ENCODE results near the gene GSG1L.

GSG1L gene

DNA sequence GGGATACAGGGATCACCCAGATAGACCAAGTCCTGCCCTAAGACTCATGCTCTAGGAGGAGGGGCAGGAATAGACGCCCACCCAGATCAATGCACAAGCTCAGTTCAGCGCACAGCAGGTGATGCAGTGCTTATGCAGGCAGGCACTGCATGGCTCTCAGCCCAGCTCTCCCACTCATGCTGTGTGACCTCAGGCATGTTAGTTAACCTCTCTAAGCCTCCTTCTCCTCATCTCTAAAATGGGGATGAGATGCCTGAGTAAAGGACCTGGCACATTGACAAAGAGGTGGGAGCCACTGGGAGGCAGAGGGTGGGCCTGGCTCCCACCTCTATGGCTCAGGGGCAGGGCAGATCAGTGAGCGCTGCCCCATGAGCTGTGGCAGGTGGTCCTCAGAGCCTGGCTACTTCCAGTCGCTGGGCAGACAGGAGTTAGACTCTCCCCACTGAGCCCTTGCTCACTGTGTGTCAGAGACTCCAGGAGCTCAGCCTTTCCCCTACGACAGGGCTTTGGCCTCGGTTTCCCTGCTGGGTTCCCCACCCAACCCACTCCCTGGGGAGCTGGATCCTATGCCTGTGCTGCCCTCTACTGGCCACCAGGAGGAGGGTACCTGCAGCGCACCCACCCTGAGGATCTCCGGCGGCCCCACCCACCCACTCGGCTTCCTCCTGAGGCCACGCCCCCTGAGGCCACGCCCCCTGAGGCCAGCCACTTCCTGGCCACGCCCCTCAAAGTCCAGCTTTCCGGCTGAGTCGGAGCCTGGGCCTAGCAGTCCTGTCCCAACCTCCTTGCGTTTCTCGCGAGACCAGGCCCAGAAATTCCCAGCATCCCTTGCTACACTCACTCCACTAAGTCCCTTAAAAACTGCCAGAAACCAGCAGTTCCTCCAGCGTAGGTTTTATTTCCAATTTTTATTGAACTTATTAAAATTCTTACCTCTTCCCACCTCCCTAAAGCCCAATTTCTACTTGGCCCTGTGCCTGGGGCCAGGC is 196.1 kb downstream of the GSG1L start:
- H3K9me3 Mint-ChIP-seq, result peaks cover 18% of the 10 kb centered on the region
- H3K4me3 Mint-ChIP-seq, result no peak overlapping the region
- peaks cover 7% of the 10 kb centered on the region for H3K4me1 Mint-ChIP-seq
- H3K36me3 Mint-ChIP-seq, result peaks cover 1% of the 10 kb centered on the region
- H3K27ac Mint-ChIP-seq, result no peak overlapping the region
- no peaks in the 10 kb centered on the region for H3K27me3 Mint-ChIP-seq

DNA sequence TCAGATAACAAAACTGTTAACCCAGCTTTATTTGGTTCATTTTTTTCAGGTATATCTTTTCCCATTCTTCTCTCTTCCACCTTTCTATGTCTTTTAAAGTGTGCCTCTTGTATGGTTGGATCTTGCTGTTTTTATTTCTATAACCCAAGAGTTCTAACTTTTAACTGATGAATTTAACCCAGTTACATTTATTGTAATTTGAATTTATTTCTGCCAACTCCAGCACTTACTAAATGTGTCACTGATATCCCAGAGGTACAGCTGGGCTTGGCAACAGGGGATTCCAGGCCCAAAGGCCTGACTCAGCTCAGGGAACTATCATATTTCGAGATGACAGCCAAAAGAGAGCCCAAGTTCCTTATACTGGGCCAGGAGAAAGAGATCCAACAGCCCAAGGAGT is 200.1 kb downstream of the GSG1L start:
- no peak overlapping the region for H3K4me3 Mint-ChIP-seq
- H3K36me3 Mint-ChIP-seq, result peaks cover 1% of the 10 kb centered on the region
- peaks cover 7% of the 10 kb centered on the region for H3K4me1 Mint-ChIP-seq
- H3K27me3 Mint-ChIP-seq, result no peaks in the 10 kb centered on the region
- no peak overlapping the region for H3K27ac Mint-ChIP-seq
- peaks cover 18% of the 10 kb centered on the region for H3K9me3 Mint-ChIP-seq

DNA sequence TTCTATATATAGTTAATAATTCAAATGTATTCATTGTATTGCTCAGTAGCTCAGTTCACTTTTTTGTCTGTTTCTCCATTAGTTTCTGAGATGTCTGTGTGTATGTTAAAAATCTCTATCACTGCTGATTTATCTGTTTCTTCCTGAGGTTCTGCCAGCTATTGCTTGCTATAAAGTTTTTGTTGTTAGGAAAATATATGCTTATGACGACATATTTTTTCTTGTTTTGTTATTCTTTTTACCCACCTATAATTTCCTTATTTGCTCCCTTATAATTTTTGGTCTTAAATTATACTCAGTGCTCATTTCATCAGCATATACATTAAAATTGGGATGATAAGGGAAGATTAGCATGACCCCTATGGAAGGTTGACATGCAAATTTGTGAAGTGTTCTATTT is 200.6 kb downstream of the GSG1L start:
- peaks cover 3% of the 10 kb centered on the region for H3K4me1 Mint-ChIP-seq
- peaks cover 18% of the 10 kb centered on the region for H3K9me3 Mint-ChIP-seq
- H3K27ac Mint-ChIP-seq, result no peak overlapping the region
- H3K27me3 Mint-ChIP-seq, result no peaks in the 10 kb centered on the region
- peaks cover 1% of the 10 kb centered on the region for H3K36me3 Mint-ChIP-seq
- no peak overlapping the region for H3K4me3 Mint-ChIP-seq

- no peaks in the 10 kb centered on the region for H3K27me3 Mint-ChIP-seq
- peaks cover 13% of the 10 kb centered on the region for H3K9me3 Mint-ChIP-seq
- no peaks in the 10 kb centered on the region for H3K4me1 Mint-ChIP-seq
- H3K36me3 Mint-ChIP-seq, result peaks cover 1% of the 10 kb centered on the region
- no peak overlapping the region for H3K27ac Mint-ChIP-seq
- H3K4me3 Mint-ChIP-seq, result no peak overlapping the region
Observed at GRCh38 chr16:27860091-27860490, 203.4 kb downstream of the GSG1L start.

GRCh38 chr16:27859020-27859419 is 204.5 kb downstream of the GSG1L start:
- Mint-ChIP-seq H3K27ac (no peak overlapping the region), H3K36me3 (peaks cover 1% of the 10 kb centered on the region), H3K4me3 (no peak overlapping the region), H3K27me3 (no peaks in the 10 kb centered on the region), H3K9me3 (peaks cover 11% of the 10 kb centered on the region), H3K4me1 (no peaks in the 10 kb centered on the region)

- no peak overlapping the region for H3K27ac Mint-ChIP-seq
- H3K27me3 Mint-ChIP-seq, result peaks cover 18% of the 10 kb centered on the region
- no peaks in the 10 kb centered on the region for H3K4me1 Mint-ChIP-seq
- no peak overlapping the region for H3K4me3 Mint-ChIP-seq
- peaks cover 2% of the 10 kb centered on the region for H3K36me3 Mint-ChIP-seq
- no peaks in the 10 kb centered on the region for H3K9me3 Mint-ChIP-seq
Observed at GRCh38 chr16:27853651-27854050, 209.9 kb downstream of the GSG1L start.

GRCh38 chr16:27853101-27853500 is 210.4 kb downstream of the GSG1L start:
- no peak overlapping the region for H3K4me3 Mint-ChIP-seq
- peaks cover 2% of the 10 kb centered on the region for H3K36me3 Mint-ChIP-seq
- no peaks in the 10 kb centered on the region for H3K9me3 Mint-ChIP-seq
- no peak overlapping the region for H3K27ac Mint-ChIP-seq
- no peaks in the 10 kb centered on the region for H3K4me1 Mint-ChIP-seq
- H3K27me3 Mint-ChIP-seq, result peaks cover 18% of the 10 kb centered on the region

- Mint-ChIP-seq H3K36me3 (peaks cover 2% of the 10 kb centered on the region), H3K4me1 (no peaks in the 10 kb centered on the region), H3K27ac (no peak overlapping the region), H3K4me3 (no peak overlapping the region), H3K9me3 (no peaks in the 10 kb centered on the region), H3K27me3 (peaks cover 18% of the 10 kb centered on the region)
Observed at GRCh38 chr16:27852681-27853080, 210.8 kb downstream of the GSG1L start.

DNA sequence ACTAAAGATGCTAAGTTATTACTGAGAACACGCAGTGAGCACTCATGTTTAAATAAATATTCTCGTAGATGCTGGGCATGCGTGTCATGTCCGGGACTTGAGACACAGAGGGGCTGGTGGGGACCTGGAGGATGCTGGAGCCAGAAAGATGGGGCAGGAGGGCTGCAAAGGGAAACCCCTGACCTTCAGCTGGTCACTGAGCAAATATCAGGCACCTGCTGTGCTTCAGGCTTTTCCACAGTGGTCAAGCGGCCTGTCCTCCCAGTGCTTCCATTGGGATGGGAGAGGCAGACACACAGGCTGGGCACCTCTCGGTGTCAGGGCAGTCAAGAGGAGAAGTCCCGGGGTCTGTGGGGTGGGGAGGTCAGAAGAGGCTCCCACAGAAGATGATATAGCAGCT is 211.4 kb downstream of the GSG1L start:
- Mint-ChIP-seq H3K4me3 (no peak overlapping the region), H3K9me3 (no peaks in the 10 kb centered on the region), H3K36me3 (peaks cover 2% of the 10 kb centered on the region), H3K4me1 (no peaks in the 10 kb centered on the region), H3K27me3 (peaks cover 20% of the 10 kb centered on the region), H3K27ac (no peak overlapping the region)

GRCh38 chr16:27851586-27851985 is 211.9 kb downstream of the GSG1L start:
- H3K27ac Mint-ChIP-seq, result no peak overlapping the region
- peaks cover 21% of the 10 kb centered on the region for H3K27me3 Mint-ChIP-seq
- no peaks in the 10 kb centered on the region for H3K4me1 Mint-ChIP-seq
- peaks cover 2% of the 10 kb centered on the region for H3K36me3 Mint-ChIP-seq
- no peak overlapping the region for H3K4me3 Mint-ChIP-seq
- H3K9me3 Mint-ChIP-seq, result no peaks in the 10 kb centered on the region

- Mint-ChIP-seq H3K4me1 (no peaks in the 10 kb centered on the region), H3K27ac (no peak overlapping the region), H3K4me3 (no peak overlapping the region), H3K36me3 (peaks cover 2% of the 10 kb centered on the region), H3K27me3 (peaks cover 23% of the 10 kb centered on the region), H3K9me3 (no peaks in the 10 kb centered on the region)
Observed at GRCh38 chr16:27849621-27850020, 213.9 kb downstream of the GSG1L start.

- Mint-ChIP-seq H3K36me3 (peaks cover 2% of the 10 kb centered on the region), H3K27me3 (peaks cover 24% of the 10 kb centered on the region), H3K4me1 (no peaks in the 10 kb centered on the region), H3K9me3 (no peaks in the 10 kb centered on the region), H3K4me3 (no peak overlapping the region), H3K27ac (no peak overlapping the region)
Observed at GRCh38 chr16:27847030-27847550, 216.4 kb downstream of the GSG1L start.

- no peak overlapping the region for H3K27ac Mint-ChIP-seq
- no peaks in the 10 kb centered on the region for H3K4me1 Mint-ChIP-seq
- peaks cover 15% of the 10 kb centered on the region for H3K27me3 Mint-ChIP-seq
- H3K9me3 Mint-ChIP-seq, result no peaks in the 10 kb centered on the region
- H3K36me3 Mint-ChIP-seq, result peaks cover 2% of the 10 kb centered on the region
- H3K4me3 Mint-ChIP-seq, result no peak overlapping the region
Observed at GRCh38 chr16:27844826-27845225, 218.7 kb downstream of the GSG1L start.

GRCh38 chr16:27843800-27844199 is 219.7 kb downstream of the GSG1L start:
- Mint-ChIP-seq H3K9me3 (no peaks in the 10 kb centered on the region), H3K4me3 (no peak overlapping the region), H3K27ac (no peak overlapping the region), H3K4me1 (no peaks in the 10 kb centered on the region), H3K36me3 (no peaks in the 10 kb centered on the region), H3K27me3 (peaks cover 16% of the 10 kb centered on the region)

GRCh38 chr16:27841911-27842310 is 221.6 kb downstream of the GSG1L start:
- Mint-ChIP-seq H3K4me3 (no peak overlapping the region), H3K9me3 (peaks cover 1% of the 10 kb centered on the region), H3K36me3 (peaks cover under 1% of the 10 kb centered on the region), H3K4me1 (no peaks in the 10 kb centered on the region), H3K27me3 (peaks cover 21% of the 10 kb centered on the region), H3K27ac (no peak overlapping the region)

GRCh38 chr16:27841061-27841801 is 222.3 kb downstream of the GSG1L start:
- Mint-ChIP-seq H3K36me3 (peaks cover 6% of the 10 kb centered on the region), H3K27me3 (peaks cover 27% of the 10 kb centered on the region), H3K4me1 (no peaks in the 10 kb centered on the region), H3K9me3 (peaks cover 8% of the 10 kb centered on the region), H3K27ac (no peak overlapping the region), H3K4me3 (no peak overlapping the region)
